A673 (cell line): Measurements from ENCODE around the gene DNM2.

Source experiments
- EZH2 ChIP-seq: fragments of 200-600 bp; sonication (generic); IDR thresholded peaks from 2 replicates; pipeline ENCODE4 v1.6.1; 2017; ENCODE audit warnings: borderline replicate concordance, low read depth, mild to moderate bottlenecking, mixed read lengths, antibody characterized with exemption, low read length; ENCODE audit not compliant: poor library complexity, severe bottlenecking
- TF ChIP-seq, protein P1 (sequence below): fragments of 300-800, 200-600 bp; sonication (generic); conservative IDR thresholded peaks from 2 replicates; pipeline ENCODE4 v1.5.1; 2017; ENCODE audit warnings: low read depth, mild to moderate bottlenecking, antibody characterized with exemption, low read length, moderate library complexity, mixed read lengths

DNA sequence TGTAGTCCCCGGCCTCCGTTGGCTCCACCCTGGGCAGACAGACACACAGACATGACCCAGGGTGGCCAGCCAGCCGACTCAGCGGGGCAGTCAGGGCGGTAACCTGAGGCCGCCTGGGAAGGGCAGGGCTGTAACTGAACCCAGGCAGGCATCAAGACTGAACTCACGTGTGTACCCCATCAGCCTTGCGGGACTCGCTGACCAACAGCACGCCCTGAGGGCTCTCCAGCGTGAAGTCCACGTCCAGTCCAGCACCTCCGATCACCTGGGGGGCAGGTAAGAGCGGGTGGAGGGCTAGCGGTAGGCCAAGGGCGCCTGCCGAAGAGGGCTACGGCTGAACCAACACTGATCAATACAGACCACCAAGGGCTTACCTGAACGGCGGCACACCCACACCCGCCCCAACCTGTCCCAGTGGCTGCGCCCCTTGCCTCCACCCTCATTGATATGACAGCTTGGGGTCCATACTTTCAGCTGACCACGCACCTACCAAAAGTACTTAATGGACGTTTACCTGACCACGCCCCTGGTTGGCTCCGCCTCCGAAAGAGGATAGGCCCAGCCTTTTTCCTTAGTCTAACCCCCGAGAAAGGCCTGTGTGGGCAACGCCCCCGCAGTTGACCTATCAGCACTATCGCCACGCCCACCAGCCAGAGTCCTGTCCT, 117.3 kb downstream of the DNM2 start:
- TF ChIP-seq, protein P1, sequence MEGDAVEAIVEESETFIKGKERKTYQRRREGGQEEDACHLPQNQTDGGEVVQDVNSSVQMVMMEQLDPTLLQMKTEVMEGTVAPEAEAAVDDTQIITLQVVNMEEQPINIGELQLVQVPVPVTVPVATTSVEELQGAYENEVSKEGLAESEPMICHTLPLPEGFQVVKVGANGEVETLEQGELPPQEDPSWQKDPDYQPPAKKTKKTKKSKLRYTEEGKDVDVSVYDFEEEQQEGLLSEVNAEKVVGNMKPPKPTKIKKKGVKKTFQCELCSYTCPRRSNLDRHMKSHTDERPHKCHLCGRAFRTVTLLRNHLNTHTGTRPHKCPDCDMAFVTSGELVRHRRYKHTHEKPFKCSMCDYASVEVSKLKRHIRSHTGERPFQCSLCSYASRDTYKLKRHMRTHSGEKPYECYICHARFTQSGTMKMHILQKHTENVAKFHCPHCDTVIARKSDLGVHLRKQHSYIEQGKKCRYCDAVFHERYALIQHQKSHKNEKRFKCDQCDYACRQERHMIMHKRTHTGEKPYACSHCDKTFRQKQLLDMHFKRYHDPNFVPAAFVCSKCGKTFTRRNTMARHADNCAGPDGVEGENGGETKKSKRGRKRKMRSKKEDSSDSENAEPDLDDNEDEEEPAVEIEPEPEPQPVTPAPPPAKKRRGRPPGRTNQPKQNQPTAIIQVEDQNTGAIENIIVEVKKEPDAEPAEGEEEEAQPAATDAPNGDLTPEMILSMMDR = no peak
- TF ChIP-seq EZH2 = no peak
